ENCODE measurements around the gene CATSPERB.
"Not testable (repeated sequence)": the region's sequence is repeated elsewhere in the genome, so short reads cannot be mapped to it uniquely, and the experiment has no call there.

Gene CATSPERB

GRCh38 chr14:91575469-91576208 is 156.2 kb downstream of the CATSPERB start:
- Histone ChIP-seq H3K9me3 (ENCODE audit: insufficient read depth, low read depth, low read length) (peaks cover 11% of the 10 kb centered on the region), H3K27me3 (ENCODE audit: insufficient read depth, low read length) (peaks cover 65% of the 10 kb centered on the region), H3K36me3 (ENCODE audit: insufficient read depth, low read length) (no peaks in the 10 kb centered on the region), H3K4me3 (ENCODE audit: low read length) (no peak overlapping the region), H3K4me1 (ENCODE audit: insufficient read depth, low read length) (no peaks in the 10 kb centered on the region; the same call in none of the 2 replicates), H3K9ac (ENCODE audit: low read depth, low read length) (no peak overlapping the region), H3K27ac (ENCODE audit: low read depth, low read length) (no peak overlapping the region)
- WGBS = 43% methylated on average over 12 of the region's 13 CpGs

GRCh38 chr14:91573894-91574837 is 157.7 kb downstream of the CATSPERB start:
- Histone ChIP-seq H3K9ac (ENCODE audit: low read depth, low read length) (no peak overlapping the region), H3K27ac (ENCODE audit: low read depth, low read length) (no peak overlapping the region)
- 2% methylated on average over 59 of the region's 59 CpGs for WGBS

GRCh38 chr14:91573528-91573893 is 158.4 kb downstream of the CATSPERB start:
- Histone ChIP-seq H3K4me3 (ENCODE audit: low read length) (no peak overlapping the region), H3K27me3 (ENCODE audit: insufficient read depth, low read length) (peaks cover 81% of the 10 kb centered on the region), H3K9me3 (ENCODE audit: insufficient read depth, low read depth, low read length) (peaks cover 13% of the 10 kb centered on the region), H3K9ac (ENCODE audit: low read depth, low read length) (no peak overlapping the region), H3K36me3 (ENCODE audit: insufficient read depth, low read length) (no peaks in the 10 kb centered on the region), H3K4me1 (ENCODE audit: insufficient read depth, low read length) (peaks cover 7% of the 10 kb centered on the region), H3K27ac (ENCODE audit: low read depth, low read length) (no peak overlapping the region)

More at GRCh38 chr14:91573894-91574837, 157.7 kb downstream of the CATSPERB start:
- H3K9me3 ChIP-seq (ENCODE audit: insufficient read depth, low read depth, low read length) = peaks cover 11% of the 10 kb centered on the region
- peak overlapping the region; percentile 53 for H3K4me3 ChIP-seq (ENCODE audit: low read length)
- H3K27me3 ChIP-seq (ENCODE audit: insufficient read depth, low read length) = peaks cover 74% of the 10 kb centered on the region
- H3K36me3 ChIP-seq (ENCODE audit: insufficient read depth, low read length) = no peaks in the 10 kb centered on the region
- H3K4me1 ChIP-seq (ENCODE audit: insufficient read depth, low read length) = peaks cover 7% of the 10 kb centered on the region

GRCh38 chr14:91570021-91570420 is 161.9 kb downstream of the CATSPERB start:
- Histone ChIP-seq H3K27ac (ENCODE audit: low read depth, low read length) (no peak overlapping the region), H3K9me3 (ENCODE audit: insufficient read depth, low read depth, low read length) (peaks cover 5% of the 10 kb centered on the region; the same call in 1 of the 2 replicates), H3K9ac (ENCODE audit: low read depth, low read length) (no peak overlapping the region), H3K36me3 (ENCODE audit: insufficient read depth, low read length) (no peaks in the 10 kb centered on the region), H3K27me3 (ENCODE audit: insufficient read depth, low read length) (peaks cover 75% of the 10 kb centered on the region), H3K4me3 (ENCODE audit: low read length) (no peak overlapping the region), H3K4me1 (ENCODE audit: insufficient read depth, low read length) (peaks cover 7% of the 10 kb centered on the region; the same call in 1 of the 2 replicates)
- no CpG with 5 or more reads among the region's 1 CpG for WGBS

GRCh38 chr14:91569301-91569700 is 162.6 kb downstream of the CATSPERB start:
- Histone ChIP-seq H3K27ac (ENCODE audit: low read depth, low read length) (no peak overlapping the region), H3K36me3 (ENCODE audit: insufficient read depth, low read length) (no peaks in the 10 kb centered on the region), H3K4me1 (ENCODE audit: insufficient read depth, low read length) (peaks cover 7% of the 10 kb centered on the region; the same call in 1 of the 2 replicates), H3K9ac (ENCODE audit: low read depth, low read length) (no peak overlapping the region), H3K27me3 (ENCODE audit: insufficient read depth, low read length) (peaks cover 68% of the 10 kb centered on the region), H3K4me3 (ENCODE audit: low read length) (no peak overlapping the region), H3K9me3 (ENCODE audit: insufficient read depth, low read depth, low read length) (peaks cover 5% of the 10 kb centered on the region; the same call in 1 of the 2 replicates)

- Histone ChIP-seq H3K9ac (ENCODE audit: low read depth, low read length) (no peak overlapping the region), H3K27me3 (ENCODE audit: insufficient read depth, low read length) (peaks cover 61% of the 10 kb centered on the region), H3K9me3 (ENCODE audit: insufficient read depth, low read depth, low read length) (peaks cover 5% of the 10 kb centered on the region; the same call in 1 of the 2 replicates), H3K4me1 (ENCODE audit: insufficient read depth, low read length) (peaks cover 7% of the 10 kb centered on the region; the same call in 1 of the 2 replicates), H3K4me3 (ENCODE audit: low read length) (no peak overlapping the region), H3K36me3 (ENCODE audit: insufficient read depth, low read length) (no peaks in the 10 kb centered on the region), H3K27ac (ENCODE audit: low read depth, low read length) (no peak overlapping the region)
- WGBS = 91% methylated on average over 4 of the region's 4 CpGs
Measured at GRCh38 chr14:91568626-91569025, 163.3 kb downstream of the CATSPERB start.

GRCh38 chr14:91567827-91568226 is 164.1 kb downstream of the CATSPERB start:
- H3K27ac ChIP-seq (ENCODE audit: low read depth, low read length); H3K4me1 ChIP-seq (ENCODE audit: insufficient read depth, low read length); H3K4me3 ChIP-seq (ENCODE audit: low read length); H3K9ac ChIP-seq (ENCODE audit: low read depth, low read length); H3K9me3 ChIP-seq (ENCODE audit: insufficient read depth, low read depth, low read length); H3K36me3 ChIP-seq (ENCODE audit: insufficient read depth, low read length): not testable (repeated sequence)
- 68% methylated on average over 4 of the region's 4 CpGs for WGBS
- peaks cover 53% of the 10 kb centered on the region for H3K27me3 ChIP-seq (ENCODE audit: insufficient read depth, low read length)

GRCh38 chr14:91555531-91555930 is 176.4 kb downstream of the CATSPERB start:
- no peak overlapping the region for H3K27ac ChIP-seq (ENCODE audit: low read depth, low read length)
- no peaks in the 10 kb centered on the region for H3K36me3 ChIP-seq (ENCODE audit: insufficient read depth, low read length)
- no peaks in the 10 kb centered on the region for H3K27me3 ChIP-seq (ENCODE audit: insufficient read depth, low read length)
- no peaks in the 10 kb centered on the region for H3K9me3 ChIP-seq (ENCODE audit: insufficient read depth, low read depth, low read length)
- no peak overlapping the region for H3K9ac ChIP-seq (ENCODE audit: low read depth, low read length)
- no peaks in the 10 kb centered on the region for H3K4me1 ChIP-seq (ENCODE audit: insufficient read depth, low read length)
- no peak overlapping the region for H3K4me3 ChIP-seq (ENCODE audit: low read length)
- 94% methylated on average over 2 of the region's 2 CpGs for WGBS

GRCh38 chr14:91554535-91555332 is 177.2 kb downstream of the CATSPERB start:
- H3K27ac ChIP-seq (ENCODE audit: low read depth, low read length) = no peak overlapping the region
- H3K4me1 ChIP-seq (ENCODE audit: insufficient read depth, low read length) = no peaks in the 10 kb centered on the region
- no peak overlapping the region for H3K9ac ChIP-seq (ENCODE audit: low read depth, low read length)
- H3K9me3 ChIP-seq (ENCODE audit: insufficient read depth, low read depth, low read length) = no peaks in the 10 kb centered on the region
- no peak overlapping the region for H3K4me3 ChIP-seq (ENCODE audit: low read length)
- no peaks in the 10 kb centered on the region for H3K36me3 ChIP-seq (ENCODE audit: insufficient read depth, low read length)
- H3K27me3 ChIP-seq (ENCODE audit: insufficient read depth, low read length) = no peaks in the 10 kb centered on the region
- WGBS = 92% methylated on average over 11 of the region's 11 CpGs

GRCh38 chr14:91548108-91548507 is 183.8 kb downstream of the CATSPERB start:
- 94% methylated on average over 3 of the region's 3 CpGs for WGBS

More at GRCh38 chr14:91548108-91548507, 183.8 kb downstream of the CATSPERB start:
- no peaks in the 10 kb centered on the region for H3K36me3 ChIP-seq (ENCODE audit: insufficient read depth, low read length)
- no peak overlapping the region for H3K27ac ChIP-seq (ENCODE audit: low read depth, low read length)
- no peaks in the 10 kb centered on the region for H3K27me3 ChIP-seq (ENCODE audit: insufficient read depth, low read length)
- H3K9me3 ChIP-seq (ENCODE audit: insufficient read depth, low read depth, low read length) = no peaks in the 10 kb centered on the region
- H3K4me3 ChIP-seq (ENCODE audit: low read length) = no peak overlapping the region
- no peaks in the 10 kb centered on the region for H3K4me1 ChIP-seq (ENCODE audit: insufficient read depth, low read length)
- no peak overlapping the region for H3K9ac ChIP-seq (ENCODE audit: low read depth, low read length)

All from HUES64 (cell line).